Cerebellar nuclear complex (tissue), 1 donor: ENCODE data around the gene RAB3IP.

Experiments used
- DNase-seq, 2 experiments: peaks; one replicate each; lab custom pipeline; 2025; lab: John Stamatoyannopoulos, UW

RAB3IP gene, protein sequence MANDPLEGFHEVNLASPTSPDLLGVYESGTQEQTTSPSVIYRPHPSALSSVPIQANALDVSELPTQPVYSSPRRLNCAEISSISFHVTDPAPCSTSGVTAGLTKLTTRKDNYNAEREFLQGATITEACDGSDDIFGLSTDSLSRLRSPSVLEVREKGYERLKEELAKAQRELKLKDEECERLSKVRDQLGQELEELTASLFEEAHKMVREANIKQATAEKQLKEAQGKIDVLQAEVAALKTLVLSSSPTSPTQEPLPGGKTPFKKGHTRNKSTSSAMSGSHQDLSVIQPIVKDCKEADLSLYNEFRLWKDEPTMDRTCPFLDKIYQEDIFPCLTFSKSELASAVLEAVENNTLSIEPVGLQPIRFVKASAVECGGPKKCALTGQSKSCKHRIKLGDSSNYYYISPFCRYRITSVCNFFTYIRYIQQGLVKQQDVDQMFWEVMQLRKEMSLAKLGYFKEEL

GRCh38 chr12:69738351-69739286 lies at the start of gene RAB3IP:
Gene RAB3IP (plus strand): TSS chr12:69738860. CDS start chr12:69755409, 16,549 bp downstream.
- peak in 1 of 2 experiments; percentile 76 for DNase-seq

- no peak for DNase-seq
These were observed 49.0 kb upstream of the RAB3IP start for GRCh38 chr12:69689638-69690037.

- DNase-seq, result no peak
These were observed 44.5 kb upstream of the RAB3IP start for GRCh38 chr12:69694123-69694522.

DNA sequence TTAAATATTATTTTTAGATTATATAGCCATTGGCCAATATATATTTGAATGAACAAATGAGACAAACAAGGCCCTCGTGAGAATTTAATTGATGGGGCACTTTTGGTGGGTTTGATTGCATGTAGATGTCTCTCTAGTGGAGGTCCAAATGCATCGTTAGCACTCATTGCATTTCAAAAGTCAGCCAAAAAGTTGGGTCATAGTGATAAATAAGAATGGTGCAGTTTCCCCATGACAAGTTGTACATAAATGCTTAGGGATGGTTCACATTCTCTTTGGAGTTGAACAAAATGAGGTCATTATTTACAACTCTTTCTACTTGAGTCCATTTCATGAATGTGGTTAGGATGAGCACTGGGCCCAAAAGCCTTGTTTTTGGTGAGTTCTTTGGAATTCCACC lies 40.6 kb upstream of the RAB3IP start:
- no peak for DNase-seq

- DNase-seq, result peak in 1 of 2 experiments; percentile 25
These were observed 39.7 kb upstream of the RAB3IP start, which contains the start of gene BEST3 for GRCh38 chr12:69698769-69699540. Gene BEST3 (minus strand): TSS chr12:69699303. CDS start chr12:69697798, 1,505 bp downstream.

- no peak for DNase-seq
These were observed 36.8 kb upstream of the RAB3IP start for GRCh38 chr12:69701826-69702225.

- DNase-seq, result no peak
These were observed 35.5 kb upstream of the RAB3IP start for GRCh38 chr12:69703146-69703642.

GRCh38 chr12:69704357-69704756 lies 34.3 kb upstream of the RAB3IP start:
- DNase-seq, result no peak

DNA sequence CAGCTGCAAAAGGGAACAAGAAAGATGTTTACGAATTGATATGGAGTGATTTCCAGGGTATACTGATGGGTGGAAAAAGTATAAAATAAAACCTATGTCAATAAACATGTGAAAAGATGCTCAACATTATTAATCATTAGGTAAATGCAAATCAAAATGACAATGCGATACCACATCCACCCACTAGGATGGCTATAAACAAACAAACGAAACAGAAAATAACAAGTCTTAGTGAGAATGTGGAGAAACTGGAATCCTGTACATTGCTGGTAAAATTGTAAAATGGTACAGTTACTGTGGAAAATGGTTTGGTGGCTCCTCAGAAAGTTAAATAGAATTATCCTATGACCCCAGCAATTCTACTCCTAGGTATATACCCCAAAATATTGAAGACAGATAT lies 30.0 kb upstream of the RAB3IP start:
- no peak for DNase-seq

GRCh38 chr12:69712826-69713225 lies 25.8 kb upstream of the RAB3IP start:
- DNase-seq, result no peak

- DNase-seq, result no peak
These were observed 24.1 kb upstream of the RAB3IP start for GRCh38 chr12:69714542-69714941.

GRCh38 chr12:69719336-69720316 lies 19.0 kb upstream of the RAB3IP start:
- no peak for DNase-seq

- no peak for DNase-seq
These were observed 17.9 kb upstream of the RAB3IP start for GRCh38 chr12:69720750-69721149.

DNA sequence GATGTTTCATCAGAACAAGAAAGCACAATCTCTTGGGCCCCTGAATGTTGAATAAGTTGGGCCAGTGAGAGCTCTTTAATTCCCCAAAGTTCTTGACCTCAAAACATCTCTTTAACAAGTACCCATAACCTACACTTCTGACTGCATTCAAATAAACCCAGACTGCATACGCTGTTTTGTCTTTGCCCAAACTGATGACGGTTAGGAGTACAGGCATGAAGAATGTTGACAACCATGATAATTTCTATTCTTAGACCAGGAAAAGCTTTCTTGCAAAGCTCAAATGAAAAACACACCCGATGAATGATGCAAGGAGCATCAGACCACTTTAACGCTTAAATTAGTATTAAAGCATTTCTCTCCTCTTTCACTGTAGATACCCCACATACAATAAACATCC lies 11.7 kb upstream of the RAB3IP start:
- no peak for DNase-seq

GRCh38 chr12:69732088-69732487 lies 6.6 kb upstream of the RAB3IP start:
- no peak for DNase-seq

DNA sequence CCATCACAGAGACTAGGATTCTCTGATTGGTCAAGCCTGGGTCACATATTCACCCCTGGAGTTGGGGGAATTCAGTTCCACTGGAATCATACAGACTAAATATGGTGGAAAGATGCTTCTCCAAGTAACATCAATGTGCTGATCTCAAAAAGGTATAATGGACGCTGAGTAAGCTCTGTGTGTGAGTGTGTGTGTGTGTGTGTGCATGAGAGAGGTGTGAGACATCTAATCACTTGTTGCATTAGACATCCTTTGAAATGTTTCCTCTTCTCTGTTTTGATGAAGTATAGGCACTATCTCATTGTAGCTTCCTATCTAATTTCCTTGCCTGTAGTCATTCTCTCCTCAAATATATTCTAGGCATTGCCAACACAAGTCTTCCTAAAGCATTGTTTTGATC lies 5.0 kb upstream of the RAB3IP start:
- no peak for DNase-seq

GRCh38 chr12:69739287-69740191 lies 879 bp downstream of the RAB3IP start:
- DNase-seq, result no peak

DNA sequence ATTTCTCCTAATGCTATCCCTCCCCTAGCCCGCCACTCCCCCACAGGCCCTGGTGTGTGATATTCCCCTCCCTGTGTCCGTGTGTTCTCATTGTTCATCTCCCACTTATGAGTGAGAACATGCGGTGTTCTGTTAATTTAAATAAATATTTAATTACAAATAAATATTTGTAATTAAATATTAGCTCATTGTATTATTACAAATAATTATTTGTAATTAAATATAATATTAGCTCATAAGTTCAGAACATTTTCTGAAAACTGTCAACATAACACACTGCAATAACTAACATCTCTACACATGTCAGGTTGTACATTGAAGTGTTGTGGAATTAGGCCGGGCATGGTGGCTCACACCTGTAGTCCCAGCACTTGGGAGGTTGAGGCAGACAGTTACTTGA lies 5.4 kb downstream of the RAB3IP start:
- DNase-seq, result no peak

- no peak for DNase-seq
These were observed 12.8 kb downstream of the RAB3IP start for GRCh38 chr12:69751476-69751875.
